K562 (cell line): ENCODE measurements around the gene GUK1. TPM values are rescaled to one million over a fixed set of nuclear protein-coding genes. Genes with fewer than 3 reads are reported as not detected.

Experiments used
- ARID1B ChIP-seq: fragments of 450-650 bp; IDR thresholded peaks from 2 replicates; pipeline ENCODE4 v1.6.1; 2016; ENCODE audit warnings: antibody characterized with exemption, mild to moderate bottlenecking, inconsistent platforms
- BHLHE40 ChIP-seq: IDR thresholded peaks from 2 replicates; pipeline ENCODE4 v1.6.1; 2011; ENCODE audit warnings: low read length, improper control_type of control experiment
- CBX8 ChIP-seq: fragments of 200-600 bp; sonication (generic); IDR thresholded peaks from 2 replicates; pipeline ENCODE4 v1.6.1; 2012; ENCODE audit warnings: borderline replicate concordance, mixed run types, low read depth, mild to moderate bottlenecking, moderate library complexity, mixed read lengths, low read length, control low read depth, inconsistent platforms; ENCODE audit not compliant: poor library complexity, severe bottlenecking; ENCODE audit errors: extremely low read depth
- COPS2 ChIP-seq: fragments of 450-650 bp; conservative IDR thresholded peaks from 2 replicates; pipeline ENCODE4 v1.6.1; 2016; ENCODE audit warnings: mild to moderate bottlenecking, moderate library complexity
- CREB5 ChIP-seq: fragments of 250-450 bp; sonication (Bioruptor Pico); IDR thresholded peaks from 2 replicates; pipeline ENCODE4 v1.5.0; 2020; ENCODE audit warnings: mild to moderate bottlenecking
- DPF2 ChIP-seq: fragments of 450-650 bp; IDR thresholded peaks from 2 replicates; pipeline ENCODE4 v1.6.1; 2016
- FOXP4 ChIP-seq: sonication (generic); formaldehyde crosslinking; IDR thresholded peaks from 2 replicates; pipeline ENCODE4 v1.8.0; 2022; ENCODE audit warnings: mild to moderate bottlenecking, missing genetic modification reagents, borderline replicate concordance
- HCFC1 ChIP-seq: IDR thresholded peaks from 2 replicates; pipeline ENCODE4 v1.6.1; 2012; ENCODE audit warnings: low read depth, low read length, improper control_type of control experiment
- HSF4 ChIP-seq: fragments of 250-450 bp; sonication (Bioruptor Pico); IDR thresholded peaks from 2 replicates; pipeline ENCODE4 v2.1.2; 2022; ENCODE audit warnings: mild to moderate bottlenecking, moderate library complexity, borderline replicate concordance
- IRF2 ChIP-seq: sonication (generic); formaldehyde crosslinking; IDR thresholded peaks from 2 replicates; pipeline ENCODE4 v1.8.1; 2022; ENCODE audit warnings: mild to moderate bottlenecking, missing genetic modification reagents
- KDM1A ChIP-seq, 2 experiments: fragments of 450-650 bp; IDR thresholded peaks; 2 replicates each; pipeline ENCODE4 v1.6.1; 2016; ENCODE audit warnings: mild to moderate bottlenecking in 2 of 2
- MCM5 ChIP-seq: fragments of 450-650 bp; IDR thresholded peaks from 2 replicates; pipeline ENCODE4 v1.6.1; 2016; ENCODE audit warnings: low read depth
- MCM7 ChIP-seq, 2 experiments: fragments of 450-650 bp; IDR thresholded peaks; 2 replicates each; pipeline ENCODE4 v1.6.1; 2016 to 2018
- NRF1 ChIP-seq, 2 experiments: fragments of 450-650 bp; IDR thresholded peaks in 1 of 2; conservative IDR thresholded peaks in 1 of 2; 2 replicates each; pipeline ENCODE4 v1.6.1; 2014; ENCODE audit warnings: mild to moderate bottlenecking in 2 of 2
- PHB ChIP-seq: fragments of 250-450 bp; sonication (Bioruptor Pico); IDR thresholded peaks from 2 replicates; pipeline ENCODE4 v1.5.0; 2021
- POLR2AphosphoS2 ChIP-seq: IDR thresholded peaks from 2 replicates; pipeline ENCODE4 v1.6.1; 2012; ENCODE audit warnings: low read length, improper control_type of control experiment
- SAFB2 ChIP-seq: fragments of 200-400 bp; formaldehyde crosslinking; IDR thresholded peaks from 2 replicates; pipeline ENCODE4 v1.6.1; 2018; ENCODE audit warnings: borderline replicate concordance, low read length, low read depth, moderate library complexity; ENCODE audit not compliant: severe bottlenecking
- TAF9B ChIP-seq: fragments of 450-650 bp; IDR thresholded peaks from 2 replicates; pipeline ENCODE4 v1.6.1; 2018; ENCODE audit warnings: mild to moderate bottlenecking; ENCODE audit not compliant: partially characterized antibody
- TOE1 ChIP-seq, 2 experiments: fragments of 450-650 bp in 1 of 2; sonication (generic) in 1 of 2; formaldehyde crosslinking in 1 of 2; IDR thresholded peaks; 2 replicates each; pipeline versions ENCODE4 v1.7.1 to v1.8.0; 2016 to 2022; ENCODE audit warnings: borderline replicate concordance in 2 of 2, mild to moderate bottlenecking in 2 of 2, antibody characterized with exemption in 1 of 2, inconsistent platforms in 1 of 2, low read depth in 1 of 2, missing genetic modification reagents in 1 of 2, moderate library complexity in 1 of 2
- ZBTB34 ChIP-seq: fragments of 250-450 bp; sonication (Bioruptor Pico); IDR thresholded peaks from 2 replicates; pipeline ENCODE4 v1.8.0; 2021; ENCODE audit warnings: mild to moderate bottlenecking, moderate library complexity
- ZNF589 ChIP-seq: fragments of 200-800 bp; sonication (Bioruptor generic); IDR thresholded peaks from 2 replicates; pipeline ENCODE4 v1.6.1; 2016; ENCODE audit warnings: low read depth, missing genetic modification characterization, missing compliant biosample characterization
- ZNF695 ChIP-seq: fragments of 450-650 bp; formaldehyde crosslinking; IDR thresholded peaks from 2 replicates; pipeline ENCODE4 v1.4.0; 2020; ENCODE audit warnings: mild to moderate bottlenecking, moderate library complexity
- ZNF785 ChIP-seq: fragments of 250-450 bp; sonication (Bioruptor Pico); IDR thresholded peaks from 2 replicates; pipeline ENCODE4 v1.4.0; 2020; ENCODE audit warnings: mild to moderate bottlenecking
- polyA plus RNA-seq, 8 experiments: library from polyadenylated mRNA; depleted of rRNA in 4 of 8; stranded (reverse) in 5 of 8; unstranded in 3 of 8; fragments of >200 nt; fragmentation: Nextera tagmentation in 2 of 8; fragmentation: Illumina TruSeq in 1 of 8; extraction: Ambion mirVana in 2 of 8; extraction: Trizol in 1 of 8; gene quantifications; 2 replicates each; pipeline versions ENCODE4 v1.2.1 to v1.2.3, GENCODE V29; 2011 to 2014; ENCODE audit warnings: inconsistent platforms in 1 of 8, missing spikeins in 1 of 8
- total RNA-seq, 7 experiments: library from RNA; depleted of rRNA in 6 of 7; stranded (reverse); fragments of >200 nt in 6 of 7; fragmentation: Illumina TruSeq in 2 of 7; extraction: Trizol in 2 of 7; gene quantifications; 2 replicates each; pipeline versions ENCODE4 v1.2.1 to v1.2.3, GENCODE V29; 2011 to 2021; ENCODE audit warnings: low replicate concordance in 1 of 7
- TF ChIP-seq, protein P1 (sequence below): fragments of 250-450 bp; sonication (Bioruptor Pico); IDR thresholded peaks from 2 replicates; pipeline ENCODE4 v1.5.1; 2021; ENCODE audit warnings: mild to moderate bottlenecking

Gene GUK1
- total and polyA plus RNA-seq, 9 of the 15 experiments (the other 6 are each of a cell fraction or from before 2014, with no cell fraction given), result 7.0 to 331 (median 132) TPM

GRCh38 chr1:228139406-228139930 lies 611 bp upstream of the GUK1 start (continued):
- TF ChIP-seq ZBTB34 (CRISPR knock-in tag) (no peak), KDM1A (IDR thresholded peaks at IDR 0.05) (no peak), ZNF785 (CRISPR knock-in tag) (no peak), ZNF695 (CRISPR knock-in tag) (no peak), POLR2AphosphoS2 (peak; percentile 73; the same call in 1 of the 2 replicates), TOE1 (IDR thresholded peaks at IDR 0.05; ENCODE audit: borderline replicate concordance) (no peak), TOE1 (CRISPR knock-in tag; IDR thresholded peaks at IDR 0.05; ENCODE audit: borderline replicate concordance, low read depth) (no peak), ARID1B (peak; percentile 46; the same call in 1 of the 2 replicates), DPF2 (no peak), FOXP4 (no peak), MCM7 (IDR thresholded peaks at IDR 0.05) (no peak), BHLHE40 (no peak), HSF4 (CRISPR knock-in tag) (no peak), MCM5 (no peak), TAF9B (no peak), SAFB2 (no peak), NRF1 (conservative IDR thresholded peaks at IDR 0.05 in 1 of 2, IDR thresholded peaks at IDR 0.05 in 1 of 2) (no peak), ZNF589 (no peak), PHB (CRISPR knock-in tag) (no peak), CREB5 (CRISPR knock-in tag) (no peak), CBX8 (no peak), IRF2 (CRISPR knock-in tag) (no peak), COPS2 (no peak), HCFC1 (no peak)
- TF ChIP-seq, protein P1, sequence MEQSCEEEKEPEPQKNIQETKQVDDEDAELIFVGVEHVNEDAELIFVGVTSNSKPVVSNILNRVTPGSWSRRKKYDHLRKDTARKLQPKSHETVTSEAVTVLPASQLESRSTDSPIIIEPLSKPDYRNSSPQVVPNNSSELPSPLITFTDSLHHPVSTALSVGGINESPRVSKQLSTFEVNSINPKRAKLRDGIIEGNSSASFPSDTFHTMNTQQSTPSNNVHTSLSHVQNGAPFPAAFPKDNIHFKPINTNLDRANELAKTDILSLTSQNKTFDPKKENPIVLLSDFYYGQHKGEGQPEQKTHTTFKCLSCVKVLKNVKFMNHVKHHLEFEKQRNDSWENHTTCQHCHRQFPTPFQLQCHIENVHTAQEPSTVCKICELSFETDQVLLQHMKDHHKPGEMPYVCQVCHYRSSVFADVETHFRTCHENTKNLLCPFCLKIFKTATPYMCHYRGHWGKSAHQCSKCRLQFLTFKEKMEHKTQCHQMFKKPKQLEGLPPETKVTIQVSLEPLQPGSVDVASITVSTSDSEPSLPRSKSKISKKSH (CRISPR knock-in tag), result no peak
